GM12874 (cell line): ENCODE data around the gene PCF11.

Experiments used
- CTCF ChIP-seq: IDR thresholded peaks from 2 replicates; pipeline ENCODE4 v1.5.1; 2011; ENCODE audit warnings: low read depth, mild to moderate bottlenecking, control low read depth, low read length, moderate library complexity; ENCODE audit not compliant: insufficient read depth

Gene PCF11

GRCh38 chr11:83175815-83176214, 18.9 kb downstream of the PCF11 start:
- no peak for TF ChIP-seq CTCF

- TF ChIP-seq CTCF, result no peak
These were observed 24.9 kb downstream of the PCF11 start for GRCh38 chr11:83181815-83182214.

- TF ChIP-seq CTCF, result no peak
These were observed 28.8 kb downstream of the PCF11 start for GRCh38 chr11:83185767-83186166.

- TF ChIP-seq CTCF, result no peak
These were observed 30.5 kb downstream of the PCF11 start for GRCh38 chr11:83187465-83187864.

- TF ChIP-seq CTCF, result no peak
These were observed 34.6 kb downstream of the PCF11 start for GRCh38 chr11:83191491-83191890.

- no peak for TF ChIP-seq CTCF
These were observed 35.1 kb downstream of the PCF11 start for GRCh38 chr11:83191986-83192385.

GRCh38 chr11:83192606-83193245, 35.8 kb downstream of the PCF11 start:
- TF ChIP-seq CTCF, result no peak
